Neural progenitor cell (in vitro differentiated cells): ENCODE measurements around the gene TNS3.

ENCODE experiments used
- CTCF ChIP-seq: fragments of 200-600 bp; sonication (generic); IDR thresholded peaks from 2 replicates; pipeline ENCODE4 v1.5.1; 2017; ENCODE audit warnings: antibody characterized with exemption, mild to moderate bottlenecking
- EZH2 ChIP-seq: fragments of 200-600 bp; sonication (generic); IDR thresholded peaks from 2 replicates; pipeline ENCODE4 v1.6.1; 2017; ENCODE audit warnings: antibody characterized with exemption, mild to moderate bottlenecking, moderate library complexity

- no peak for TF ChIP-seq CTCF
- TF ChIP-seq EZH2 = no peak
Measured at GRCh38 chr7:47442605-47442865, 139.4 kb downstream of the TNS3 start.
